NAMALWA (cell line): ENCODE measurements around the gene C16orf74.

ENCODE experiments used
- DNase-seq: peaks from one replicate; pipeline ENCODE4 v3.0.0-alpha.2; 2015; ENCODE audit warnings: low spot score

The C16orf74 gene

DNA sequence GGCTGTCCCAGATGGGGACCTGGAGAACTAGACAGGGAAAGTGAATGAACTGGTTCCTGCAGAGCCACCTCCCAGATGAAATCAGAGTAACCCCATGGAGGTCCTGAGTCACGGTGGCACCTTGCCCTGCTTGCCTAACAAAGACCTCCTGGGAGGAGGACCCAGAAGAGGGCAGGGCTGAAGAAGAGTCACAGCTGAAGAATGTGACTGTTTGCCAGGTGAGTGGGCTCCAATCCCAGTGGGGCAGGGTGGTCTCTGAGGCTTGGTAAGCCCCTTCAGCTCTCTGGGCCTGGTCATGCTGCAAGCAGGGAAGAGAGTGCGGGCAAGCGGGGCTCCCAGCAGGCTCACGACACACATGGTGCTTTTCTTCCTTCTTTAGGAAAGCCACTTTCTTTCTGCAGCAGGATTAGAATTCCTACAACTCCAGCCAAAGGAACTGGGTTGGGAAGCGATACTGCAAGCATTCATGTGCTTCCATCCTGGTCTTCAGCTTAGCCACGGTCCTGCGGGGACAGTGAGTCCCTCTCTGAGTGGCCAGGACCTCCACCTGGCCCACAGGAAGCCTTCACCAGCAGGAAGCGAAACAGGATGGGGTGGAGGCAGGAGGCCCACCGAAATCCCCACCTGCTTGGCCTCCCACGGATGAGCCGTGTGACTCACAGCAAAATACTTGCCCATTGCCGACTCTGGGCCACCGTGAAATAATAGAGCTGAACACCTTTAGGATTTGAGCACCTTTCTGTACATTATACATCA, 4.3 kb downstream of the C16orf74 start:
- DNase-seq: peak; percentile 40

DNA sequence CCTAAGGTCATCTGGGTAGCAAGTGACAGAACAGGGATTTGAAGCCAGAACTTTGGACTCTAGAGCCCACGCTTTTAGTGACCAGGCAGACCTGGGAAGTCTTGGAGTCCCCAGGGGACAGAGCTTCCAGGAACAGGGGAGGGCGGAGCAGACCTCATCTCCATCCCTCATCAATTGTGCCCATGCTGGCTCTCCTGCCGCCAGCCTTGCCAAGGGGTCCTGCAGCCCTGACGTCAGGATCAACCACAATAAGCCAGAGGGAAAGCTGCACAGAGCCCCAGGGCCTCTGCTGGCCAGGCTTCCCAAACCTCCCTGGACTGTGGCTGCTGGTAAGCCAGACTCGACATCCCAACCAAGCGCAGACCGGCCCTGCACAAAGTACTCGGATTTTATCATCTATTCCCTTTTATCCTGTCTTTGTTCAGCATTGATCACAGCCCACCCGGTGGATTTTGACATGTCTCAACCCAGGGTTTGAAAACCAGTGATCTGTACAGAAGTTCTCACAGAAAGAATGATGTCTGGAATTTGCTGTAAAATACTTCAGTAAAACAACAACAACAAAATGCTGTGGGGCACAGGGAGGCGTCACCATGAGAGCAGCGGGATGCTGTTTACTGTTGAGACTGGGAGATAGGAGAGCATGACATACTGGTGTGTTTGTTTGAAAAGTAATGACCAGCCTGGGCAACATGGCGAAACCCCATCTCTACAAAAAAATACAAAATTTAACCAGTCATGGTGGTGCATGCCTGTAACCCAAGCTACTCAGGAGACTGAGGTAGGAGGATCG, 11.8 kb downstream of the C16orf74 start:
- no peak for DNase-seq

DNA sequence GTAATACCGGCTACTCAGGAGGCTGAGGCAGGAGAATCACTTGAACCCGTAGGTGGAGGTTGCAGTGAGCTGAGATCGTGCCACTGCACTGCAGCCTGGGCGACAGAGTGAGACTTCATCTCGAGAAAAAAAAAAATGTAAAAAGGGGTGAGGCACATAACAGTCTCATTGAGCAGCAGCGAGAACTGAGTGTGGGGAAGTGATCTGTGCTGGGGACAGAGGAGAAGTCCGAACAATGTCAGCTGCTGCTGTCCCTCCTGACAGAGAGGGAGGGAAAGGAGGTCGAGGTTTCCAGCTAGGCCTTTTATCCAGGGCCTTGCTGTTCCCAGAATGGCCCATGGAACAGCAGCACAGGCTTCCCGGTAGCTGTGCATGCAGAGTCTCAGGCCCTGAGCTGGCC, 14.0 kb downstream of the C16orf74 start:
- peak; percentile 53 for DNase-seq

DNA sequence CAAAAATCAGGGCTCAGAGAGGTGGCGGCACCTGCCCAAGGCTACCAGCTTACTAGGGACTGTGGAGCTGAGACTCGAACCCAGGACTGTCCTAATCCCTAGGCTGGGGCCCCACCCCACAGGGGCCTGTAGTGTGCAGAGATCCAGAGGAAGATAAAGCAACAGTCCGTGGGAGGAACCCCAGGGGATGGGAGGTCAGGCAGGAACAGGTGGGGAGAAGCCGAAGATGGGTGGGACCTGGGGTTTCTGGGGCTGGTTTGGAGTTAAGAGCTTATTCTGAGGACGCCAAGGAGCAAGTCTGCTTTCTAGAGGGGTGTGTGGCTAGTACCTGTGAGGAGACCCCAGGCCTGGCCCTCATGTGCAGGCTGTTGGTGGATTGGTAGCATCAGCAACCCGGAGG, 14.9 kb downstream of the C16orf74 start:
- DNase-seq: peak; percentile 48

DNA sequence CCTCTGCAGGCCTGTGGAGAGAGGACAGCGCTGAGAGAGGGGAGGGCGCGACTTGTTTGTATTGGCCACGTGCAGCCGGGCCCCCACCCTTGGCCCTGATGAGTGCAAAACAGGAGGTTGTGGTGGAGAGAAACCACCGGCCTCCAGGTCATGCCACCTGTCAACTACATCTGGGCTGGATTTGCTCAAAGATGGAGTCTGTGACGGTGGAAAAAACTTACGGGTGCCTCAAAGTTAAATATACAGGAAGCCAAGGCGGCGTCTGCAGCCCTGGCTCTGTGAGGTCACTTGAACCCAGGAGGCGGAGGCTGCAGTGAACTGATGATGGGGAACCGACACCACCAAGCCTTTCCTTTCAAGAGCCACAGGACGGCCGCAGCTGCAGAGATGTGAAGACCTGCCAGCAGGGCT, 15.7 kb downstream of the C16orf74 start:
- peak; percentile 96 for DNase-seq

DNA sequence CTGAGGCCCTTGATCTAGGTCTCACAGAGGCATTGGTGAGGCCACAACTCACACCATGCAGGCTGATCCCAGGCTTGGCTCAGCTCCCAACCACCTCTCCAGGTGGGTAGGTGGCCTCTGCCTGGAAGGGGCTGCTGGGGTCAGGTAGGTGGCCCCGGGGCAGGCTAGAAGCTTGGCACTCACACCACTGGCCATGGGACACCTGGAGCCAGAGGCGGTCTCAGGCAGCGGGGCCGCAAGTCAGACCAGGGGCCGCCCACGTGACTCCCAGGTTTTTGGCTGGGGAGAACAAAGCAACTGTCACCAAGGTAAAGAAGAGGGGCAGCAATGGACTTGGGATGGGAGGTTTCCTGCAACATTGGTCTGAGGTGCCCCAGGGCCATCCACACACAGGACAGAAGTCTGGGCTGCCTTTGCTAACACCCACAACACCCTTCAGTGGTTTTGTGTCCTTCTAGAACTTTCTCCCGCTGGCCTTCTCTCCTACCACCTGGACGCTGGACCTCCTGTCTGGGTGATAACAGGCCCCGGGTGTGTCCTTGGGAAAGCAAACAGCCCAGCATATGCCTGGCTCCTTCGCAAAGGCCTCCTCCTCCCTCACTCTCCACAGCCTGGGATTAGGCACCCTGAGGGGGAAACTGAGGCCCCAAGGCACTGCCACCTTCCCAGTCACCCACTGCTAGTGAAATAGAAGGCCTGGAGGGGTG, 16.4 kb downstream of the C16orf74 start:
- no peak for DNase-seq

DNA sequence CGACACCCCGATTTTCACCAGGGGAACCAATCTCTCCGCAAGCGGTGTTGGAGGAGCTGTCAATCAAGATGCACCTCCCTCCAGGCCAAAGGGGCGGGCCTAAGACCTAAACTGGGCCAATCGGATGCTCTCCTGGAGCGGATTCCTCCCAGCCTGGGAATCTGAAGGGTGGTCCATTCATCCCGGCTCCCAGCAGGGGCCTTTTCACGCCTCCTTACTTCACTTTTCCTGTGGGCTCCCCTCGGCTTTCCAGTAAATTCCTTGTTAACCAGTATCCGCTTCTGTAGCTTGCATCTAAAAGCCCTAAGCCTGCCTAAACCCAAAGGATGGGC, 17.1 kb downstream of the C16orf74 start:
- no peak for DNase-seq

DNA sequence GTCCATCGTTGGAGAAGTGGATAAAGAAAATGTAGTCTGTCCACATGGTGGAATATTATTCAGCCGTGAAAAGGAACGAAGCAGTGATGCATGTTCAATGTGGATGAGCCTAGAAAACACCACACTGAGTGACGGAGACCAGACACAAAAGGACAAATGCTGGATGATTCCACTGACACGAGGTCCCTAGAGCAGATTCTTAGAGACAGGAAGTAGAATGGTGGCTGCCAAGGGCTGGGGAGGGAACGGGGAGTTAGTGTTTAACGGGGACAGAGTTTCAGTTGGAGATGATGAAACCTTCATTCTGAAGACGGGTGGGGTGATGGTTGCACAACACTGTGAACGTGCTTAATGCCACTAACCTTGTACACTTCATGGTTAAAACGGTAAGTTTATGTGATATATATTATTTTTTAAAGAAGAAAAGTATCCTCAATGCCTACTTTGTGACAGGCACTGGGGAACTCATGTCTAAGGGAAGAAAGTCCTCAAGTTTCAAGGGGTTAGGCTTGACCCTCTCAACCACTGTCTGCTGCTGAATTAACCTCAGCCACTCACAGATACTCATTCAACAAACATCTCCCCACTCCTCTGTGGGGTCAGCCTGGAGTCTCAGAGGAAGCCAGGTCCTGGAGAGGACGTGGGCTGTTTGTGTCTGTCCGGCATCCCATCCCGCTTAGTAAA, 17.6 kb downstream of the C16orf74 start:
- DNase-seq: no peak

DNA sequence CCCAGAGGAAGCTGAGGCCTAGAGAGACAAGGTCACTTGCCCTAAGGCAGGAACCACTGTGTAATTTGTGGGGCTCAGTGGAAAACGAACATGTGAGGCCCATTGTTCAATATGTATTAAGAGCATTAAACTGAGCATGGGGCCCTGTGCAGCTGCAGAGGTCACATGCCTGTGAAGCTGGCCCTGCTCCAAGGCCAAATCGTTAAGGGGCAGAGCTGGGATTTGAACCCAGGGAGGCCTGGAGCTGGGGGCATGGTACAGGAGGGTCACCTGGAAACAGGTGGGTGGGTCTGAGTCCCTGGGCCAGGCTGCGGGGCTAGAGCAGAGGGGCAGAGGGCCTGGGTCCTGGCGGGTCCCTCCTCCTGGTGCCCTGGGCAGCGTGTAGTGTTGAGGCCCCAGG, 19.7 kb downstream of the C16orf74 start:
- DNase-seq: peak; percentile 61

DNA sequence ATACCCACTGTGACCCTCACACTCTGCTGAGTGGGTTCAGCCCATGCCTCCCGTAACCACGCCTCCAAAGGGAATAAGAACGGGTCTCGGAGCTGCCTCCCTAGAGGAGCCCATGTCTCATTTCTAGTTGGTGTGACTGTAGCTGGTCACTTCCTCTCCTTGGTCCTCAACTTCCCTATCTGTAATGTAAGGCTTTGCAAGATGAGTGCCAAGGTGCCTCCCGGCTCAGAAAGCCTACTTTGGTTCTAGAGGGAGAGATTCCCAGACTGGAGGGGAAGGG, 20.8 kb downstream of the C16orf74 start:
- no peak for DNase-seq

DNA sequence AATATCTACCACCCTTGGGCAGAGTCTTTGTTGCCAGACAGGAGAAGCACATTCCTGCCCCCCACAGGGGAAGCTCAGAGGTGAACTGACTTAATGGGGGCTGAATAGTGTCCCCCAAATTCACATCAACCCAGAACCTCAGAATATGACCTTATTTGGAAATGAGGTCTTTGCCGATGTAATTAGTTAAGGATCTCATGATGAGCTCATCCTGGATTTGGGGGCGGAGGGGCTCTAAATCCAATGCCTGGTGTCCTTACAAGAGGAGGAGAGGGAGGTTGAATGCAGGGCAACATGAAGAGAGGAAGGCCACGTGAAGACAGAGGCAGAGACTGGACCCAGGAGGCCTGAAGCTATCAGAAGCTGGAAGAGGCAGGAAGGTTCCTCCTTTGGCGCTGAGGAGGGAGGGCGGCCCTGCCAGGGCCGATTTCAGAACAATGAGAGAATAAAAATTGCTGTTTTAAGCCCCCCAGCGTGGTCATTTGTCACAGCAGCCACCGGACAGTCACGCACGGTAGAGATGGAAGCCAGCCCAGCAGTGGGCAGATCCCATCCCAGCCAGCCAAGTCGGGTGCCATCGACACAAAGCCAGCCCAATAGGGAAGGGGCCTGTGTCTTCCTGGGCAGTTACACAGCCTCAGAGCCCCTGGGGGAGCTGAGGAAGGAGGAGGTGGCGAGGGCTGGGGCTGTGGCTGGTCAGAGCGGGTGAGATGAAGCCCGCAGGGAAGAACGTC, 21.3 kb downstream of the C16orf74 start:
- no peak for DNase-seq

DNA sequence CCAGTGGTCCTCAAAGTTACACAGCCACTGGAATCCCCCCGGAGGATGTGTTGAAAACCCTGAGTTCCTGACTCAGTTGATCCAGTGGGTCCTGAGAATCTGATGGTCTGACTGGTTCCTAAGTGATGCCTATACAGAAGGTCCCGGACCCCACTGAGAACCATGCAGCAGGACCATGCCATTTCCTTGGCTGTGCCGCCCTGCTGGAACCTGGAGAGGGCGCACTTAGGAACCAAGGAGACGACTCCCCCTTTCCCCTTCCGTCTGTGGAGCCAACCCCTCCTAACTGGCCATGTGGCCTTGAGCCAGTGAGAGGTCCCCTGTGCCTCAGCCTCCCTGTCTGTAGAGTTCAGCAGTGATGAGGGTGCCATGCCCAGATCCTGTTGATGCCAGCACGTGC, 22.0 kb downstream of the C16orf74 start:
- DNase-seq: no peak

DNA sequence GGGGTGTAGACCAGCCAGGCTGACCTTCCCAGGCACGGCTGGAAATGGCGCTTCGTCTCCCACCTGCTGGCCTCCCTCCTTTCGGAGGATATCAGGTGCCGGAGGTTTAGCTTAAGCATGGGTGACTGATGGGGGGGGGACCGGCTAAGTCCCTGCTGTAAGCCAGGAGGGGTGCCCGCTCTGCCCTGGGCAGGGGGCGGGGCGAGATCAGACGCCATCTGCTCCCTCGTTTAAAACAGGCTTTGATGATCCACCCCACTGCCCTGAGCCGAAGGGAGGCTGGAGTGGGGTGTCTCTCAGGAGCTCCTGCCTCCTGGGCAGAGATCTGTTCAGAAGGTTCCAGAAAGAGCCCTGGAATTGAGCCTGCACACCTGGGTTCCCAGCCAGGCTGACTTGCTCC, 26.0 kb downstream of the C16orf74 start:
- DNase-seq: no peak

DNA sequence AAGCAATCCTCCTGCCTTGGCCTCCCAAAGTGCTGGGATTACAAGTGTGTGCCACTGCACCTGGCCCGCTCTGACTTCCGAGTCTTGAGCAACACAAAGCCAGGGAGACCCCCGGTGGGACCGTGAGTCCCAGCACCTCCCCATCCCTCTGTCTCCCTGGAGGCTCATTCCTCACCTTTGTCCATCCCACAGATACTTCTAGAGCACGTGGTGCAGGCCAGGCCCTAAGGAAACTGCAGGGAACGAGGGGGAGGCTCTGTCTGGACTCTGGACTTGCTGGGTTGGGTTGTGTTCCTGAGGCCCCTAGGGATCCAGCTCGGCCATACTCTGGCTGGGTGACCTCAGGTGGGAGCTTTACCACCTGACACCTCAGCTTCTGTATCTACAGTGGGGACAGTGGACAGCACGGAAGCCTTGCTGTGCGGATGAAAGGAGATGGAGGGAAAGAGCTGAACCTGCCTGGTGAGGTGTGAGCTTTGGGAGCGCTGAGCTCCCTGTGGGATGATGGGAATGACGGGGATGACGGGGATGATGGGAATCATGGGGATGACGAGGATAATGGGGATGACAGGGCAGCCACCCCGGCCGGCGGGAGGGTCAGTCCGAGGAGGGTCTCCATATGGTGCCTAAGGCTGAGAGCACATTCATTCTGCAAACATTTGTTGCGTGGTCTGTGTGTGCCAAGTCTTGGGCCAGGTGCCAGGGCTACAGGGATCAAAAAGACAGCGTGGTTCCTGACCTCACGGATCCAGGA, 26.6 kb downstream of the C16orf74 start:
- no peak for DNase-seq

DNA sequence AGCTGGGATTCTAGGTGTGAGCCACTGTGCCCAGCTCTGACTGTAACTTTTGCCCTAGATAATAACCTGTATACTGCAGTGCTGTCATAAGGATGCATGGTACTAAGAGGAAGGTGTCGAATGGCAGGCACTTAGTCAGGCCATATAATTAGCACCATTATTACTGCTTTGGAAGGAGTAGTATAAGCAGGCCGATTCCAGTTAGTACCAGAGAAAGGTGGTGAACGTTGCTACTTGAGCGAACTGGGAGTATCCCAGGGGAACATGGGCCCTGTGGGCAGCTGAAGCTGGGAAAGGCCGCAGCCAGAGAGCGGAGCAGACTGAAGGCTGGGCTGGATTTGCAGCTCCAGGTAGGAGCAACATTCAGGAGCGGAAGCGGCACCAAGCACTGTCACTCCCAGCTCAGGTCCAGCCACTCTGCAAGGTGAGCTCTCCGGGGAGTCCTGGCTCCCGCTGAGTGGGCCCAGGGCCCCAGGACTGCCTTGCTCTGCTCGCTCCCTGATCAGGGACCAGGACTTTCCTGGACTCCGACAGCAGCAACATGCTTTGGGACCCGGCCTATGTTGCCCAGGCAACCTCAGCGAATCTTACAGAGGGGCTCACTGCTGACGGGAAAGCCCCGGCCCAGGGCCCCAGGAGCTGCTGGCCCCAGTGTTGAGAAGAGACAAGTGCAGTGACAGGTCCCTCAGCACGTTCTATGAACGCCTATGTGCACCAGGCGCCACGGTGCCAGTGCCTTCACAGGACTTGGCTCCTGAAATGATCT, 28.6 kb downstream of the C16orf74 start:
- no peak for DNase-seq

DNA sequence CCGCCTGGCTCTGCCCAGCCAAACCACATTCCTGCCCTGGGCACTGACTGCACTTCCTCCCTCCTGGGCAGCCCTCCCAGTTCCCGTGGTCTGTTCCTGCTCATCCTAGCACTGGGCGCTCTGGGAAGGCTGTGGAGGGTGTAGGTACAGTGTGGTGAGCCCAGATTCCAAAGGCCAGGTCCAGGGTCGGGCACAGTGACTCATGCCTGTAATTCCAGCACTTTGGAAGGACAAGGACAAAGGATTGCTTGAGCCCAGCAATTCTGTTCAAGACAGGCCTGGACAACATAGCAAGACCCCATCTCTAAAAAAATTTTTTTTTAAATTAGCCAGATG, 30.6 kb downstream of the C16orf74 start:
- no peak for DNase-seq

DNA sequence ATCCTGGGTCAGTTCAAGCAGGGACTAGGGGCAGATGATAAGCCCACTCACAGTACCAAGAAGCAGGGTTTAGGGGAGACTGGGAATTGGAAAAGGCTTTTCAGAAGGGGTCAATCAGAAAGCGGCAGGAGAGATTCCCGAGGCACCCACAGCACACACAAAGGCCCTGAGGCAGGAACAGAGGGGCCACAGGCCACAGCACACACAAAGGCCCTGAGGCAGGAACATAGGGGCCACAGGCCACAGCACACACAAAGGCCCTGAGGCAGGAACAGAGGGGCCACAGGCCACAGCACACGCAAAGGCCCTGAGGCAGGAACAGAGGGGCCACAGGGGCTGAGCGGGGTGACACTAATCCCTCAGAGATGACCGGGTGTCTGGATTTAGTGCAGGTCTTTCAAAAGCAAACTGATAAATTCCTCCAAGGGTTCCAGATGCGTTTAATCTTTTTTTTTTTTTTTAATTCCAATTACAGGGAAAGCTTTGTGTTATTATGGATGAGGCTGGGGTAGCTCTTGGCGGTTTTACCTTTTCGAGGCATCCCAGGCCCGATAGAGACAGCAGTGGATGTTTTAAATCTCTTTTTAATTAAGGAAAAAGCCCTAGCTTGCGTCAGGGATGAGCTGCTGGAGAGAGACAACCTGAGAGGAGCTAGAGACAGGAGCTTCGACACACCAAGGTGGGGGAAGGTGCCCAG, 31.1 kb downstream of the C16orf74 start:
- DNase-seq: no peak

DNA sequence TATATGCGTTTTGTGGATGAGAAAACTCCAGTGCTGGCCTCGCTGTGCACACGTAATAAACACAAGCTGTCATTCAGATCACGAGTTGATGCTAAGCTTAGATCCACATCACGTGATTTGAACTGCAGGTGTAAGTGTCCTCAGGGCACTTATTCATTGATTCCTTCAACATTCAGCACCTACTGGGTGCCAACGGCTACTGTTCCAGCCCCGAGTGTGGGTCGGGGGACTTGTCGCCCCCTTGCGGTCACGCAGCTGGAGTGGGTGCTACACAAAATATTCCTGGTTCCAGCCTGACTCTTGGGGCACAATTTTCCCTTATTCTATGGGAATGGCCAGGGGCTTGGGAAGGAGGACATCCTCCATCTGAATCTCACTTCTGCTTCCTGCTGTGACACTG, 32.2 kb downstream of the C16orf74 start:
- peak; percentile 77 for DNase-seq

DNA sequence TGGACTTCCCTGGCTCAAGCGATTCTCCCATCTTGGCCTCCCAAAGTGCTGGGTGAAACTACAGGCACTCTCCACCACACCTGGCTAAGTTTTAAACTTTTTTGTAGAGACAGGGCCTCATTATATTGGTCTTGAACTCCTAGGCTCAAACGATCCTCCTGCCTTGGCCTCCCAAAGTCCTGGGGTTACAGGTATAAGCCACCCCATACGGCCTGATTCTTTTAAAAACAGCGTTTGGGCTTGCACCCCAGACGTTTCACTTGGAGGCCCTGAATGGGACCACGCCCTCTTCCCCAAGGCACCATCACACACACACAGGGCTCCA, 32.8 kb downstream of the C16orf74 start:
- DNase-seq: no peak
